Upper lobe of left lung (tissue), 6 donors: Measurements from ENCODE around the gene NRXN3. TPM values are rescaled to one million over a fixed set of nuclear protein-coding genes. Genes with fewer than 3 reads are reported as not detected.

ENCODE experiments used
- ATAC-seq, 2 donors: fragments of 200-7000 bp; cut with Tn5 transposase; one replicate each; pipeline ENCODE4 v1.9.1; 2022; ENCODE audit warnings: mild to moderate bottlenecking in 2 of 2, moderate library complexity in 2 of 2; ENCODE audit not compliant: low FRiP score in 2 of 2
- DNase-seq, 2 donors: peaks; one replicate each; pipeline ENCODE4 v3.0.0-alpha.2; 2019 to 2020
- H3K27ac ChIP-seq, 4 donors: fragments of 200-600 bp; sonication (generic); one replicate each; pipeline ENCODE4 v1.5.1; 2016 to 2019
- H3K27me3 ChIP-seq, 4 donors: fragments of 200-600 bp; sonication (generic); one replicate each; pipeline ENCODE4 v1.5.1; 2017 to 2019
- H3K36me3 ChIP-seq, 4 donors: fragments of 200-600 bp; sonication (generic); one replicate each; pipeline ENCODE4 v1.5.1; 2016 to 2019
- H3K4me1 ChIP-seq, 4 donors: fragments of 200-600 bp; sonication (generic); one replicate each; pipeline ENCODE4 v1.5.1; 2018 to 2019
- H3K4me3 ChIP-seq, 4 donors: fragments of 200-600 bp; sonication (generic); one replicate each; pipeline ENCODE4 v1.5.1; 2017 to 2019; ENCODE audit warnings: mild to moderate bottlenecking in 2 of 4, moderate library complexity in 1 of 4
- H3K9me3 ChIP-seq, 4 donors: fragments of 200-600 bp; sonication (generic); one replicate each; pipeline ENCODE4 v1.5.1; 2018 to 2019
- CTCF ChIP-seq, 6 experiments: fragments of 450-650 bp in 4 of 6; fragments of 200-600 bp in 2 of 6; sonication (generic) in 2 of 6; IDR thresholded peaks; one replicate each; pipeline ENCODE4 v1.5.1; 2016 to 2019; ENCODE audit warnings: antibody characterized with exemption in 6 of 6
- EP300 ChIP-seq, 4 donors: sonication (generic); formaldehyde crosslinking; IDR thresholded peaks; one replicate each; pipeline ENCODE4 v1.5.1; 2017; ENCODE audit warnings: antibody characterized with exemption in 4 of 4, control low read depth in 2 of 4
- POLR2A ChIP-seq, 4 donors: fragments of 450-650 bp; IDR thresholded peaks; one replicate each; pipeline ENCODE4 v1.5.1; 2016 to 2017; ENCODE audit warnings: antibody characterized with exemption in 4 of 4, mild to moderate bottlenecking in 2 of 4
- POLR2AphosphoS5 ChIP-seq, 2 donors: sonication (generic); formaldehyde crosslinking; IDR thresholded peaks; one replicate each; pipeline ENCODE4 v1.5.1; 2017; ENCODE audit warnings: antibody characterized with exemption in 2 of 2
- WGBS, 2 donors: methylation state at CpG; one replicate each; pipeline ENCODE4 v1.1.5; 2017 to 2018; 5-methylcytosine and 5-hydroxymethylcytosine counted together
- total RNA-seq, 6 donors: library from RNA; depleted of rRNA in 4 of 6; stranded (reverse); fragments of >200 nt in 4 of 6; gene quantifications; one replicate each; pipeline versions ENCODE4 v1.1.0 to v1.2.1, GENCODE V29; 2016 to 2021
- donor health status: DM: no; HTN: no; CAD: no; lungs with moderate emphysema.
- donor health status: DM: no; HTN: yes; CAD: no; lungs with severe emphysema.

The NRXN3 gene
- total RNA-seq, 6 donors from 2014 or later: 4.4 to 14.9 (median 7.2) TPM

- ATAC-seq (no peak), DNase-seq (no peak)
- TF ChIP-seq CTCF (IDR thresholded peaks at IDR 0.05) (no peak), EP300 (IDR thresholded peaks at IDR 0.05) (no peak), POLR2A (IDR thresholded peaks at IDR 0.05) (no peak), POLR2AphosphoS5 (IDR thresholded peaks at IDR 0.05) (no peak)
- Histone ChIP-seq H3K9me3 (no peaks in the 10 kb centered on the region), H3K36me3 (no peaks in the 10 kb centered on the region), H3K27ac (no peak overlapping the region), H3K4me1 (no peaks in the 10 kb centered on the region), H3K4me3 (no peak overlapping the region), H3K27me3 (no peaks in the 10 kb centered on the region)
- WGBS, 2 donors: 86 to 88% methylated on average over 1 of the region's 1 CpG
These were observed 442.5 kb downstream of the NRXN3 start for GRCh38 chr14:78612666-78613065.

- H3K9me3 ChIP-seq: no peaks in the 10 kb centered on the region
- ATAC-seq: no peak
- TF ChIP-seq POLR2A (IDR thresholded peaks at IDR 0.05) (no peak), CTCF (IDR thresholded peaks at IDR 0.05) (no peak), POLR2AphosphoS5 (IDR thresholded peaks at IDR 0.05) (no peak), EP300 (IDR thresholded peaks at IDR 0.05) (no peak)
These were observed 444.4 kb downstream of the NRXN3 start for GRCh38 chr14:78614593-78614992.

GRCh38 chr14:78617735-78618134, 447.6 kb downstream of the NRXN3 start:
- no peak for TF ChIP-seq CTCF (IDR thresholded peaks at IDR 0.05)
- TF ChIP-seq POLR2A (IDR thresholded peaks at IDR 0.05): no peak
- TF ChIP-seq POLR2AphosphoS5 (IDR thresholded peaks at IDR 0.05): no peak
- TF ChIP-seq EP300 (IDR thresholded peaks at IDR 0.05): no peak
- DNase-seq (no peak), ATAC-seq (no peak)
- no peak overlapping the region for H3K4me3 ChIP-seq
- no peaks in the 10 kb centered on the region for H3K4me1 ChIP-seq
- 76 to 86% methylated on average over 5 of the region's 5 CpGs for WGBS, 2 donors
- no peaks in the 10 kb centered on the region for H3K27me3 ChIP-seq
- no peaks in the 10 kb centered on the region for H3K9me3 ChIP-seq
- no peaks in the 10 kb centered on the region for H3K36me3 ChIP-seq
- no peak overlapping the region for H3K27ac ChIP-seq

More at GRCh38 chr14:78614593-78614992, 444.4 kb downstream of the NRXN3 start:
- 95 to 100% methylated on average over 2 of the region's 2 CpGs for WGBS, 2 donors
- H3K27me3 ChIP-seq: no peaks in the 10 kb centered on the region
- H3K4me1 ChIP-seq: no peaks in the 10 kb centered on the region
- no peak overlapping the region for H3K27ac ChIP-seq
- no peak overlapping the region for H3K4me3 ChIP-seq
- H3K36me3 ChIP-seq: no peaks in the 10 kb centered on the region
- DNase-seq: no peak

- no peak for ATAC-seq
- Histone ChIP-seq H3K27ac (no peak overlapping the region), H3K9me3 (no peaks in the 10 kb centered on the region), H3K36me3 (no peaks in the 10 kb centered on the region), H3K4me1 (no peaks in the 10 kb centered on the region), H3K4me3 (no peak overlapping the region), H3K27me3 (no peaks in the 10 kb centered on the region)
- no peak for DNase-seq
- TF ChIP-seq POLR2AphosphoS5 (IDR thresholded peaks at IDR 0.05) (no peak), EP300 (IDR thresholded peaks at IDR 0.05) (no peak), CTCF (IDR thresholded peaks at IDR 0.05) (no peak), POLR2A (IDR thresholded peaks at IDR 0.05) (no peak)
- 93 to 96% methylated on average over 4 to 6 of the region's 6 CpGs for WGBS, 2 donors
These were observed 448.2 kb downstream of the NRXN3 start for GRCh38 chr14:78618368-78618767.

GRCh38 chr14:78627114-78627513, 456.9 kb downstream of the NRXN3 start:
- no peak overlapping the region for H3K4me3 ChIP-seq
- H3K27me3 ChIP-seq: no peaks in the 10 kb centered on the region
- ATAC-seq: no peak
- DNase-seq: no peak
- H3K27ac ChIP-seq: no peak overlapping the region
- no peaks in the 10 kb centered on the region for H3K36me3 ChIP-seq
- TF ChIP-seq POLR2AphosphoS5 (IDR thresholded peaks at IDR 0.05) (no peak), EP300 (IDR thresholded peaks at IDR 0.05) (no peak), CTCF (IDR thresholded peaks at IDR 0.05) (no peak), POLR2A (IDR thresholded peaks at IDR 0.05) (no peak)
- H3K4me1 ChIP-seq: no peaks in the 10 kb centered on the region
- no peaks in the 10 kb centered on the region for H3K9me3 ChIP-seq
